Activated T-helper 9 cell treated with anti-CD3 and anti-CD28 coated beads, Interleukin-2, amount 50 U/mL, for 16 hours (primary cell): Measurements from ENCODE around the gene ABCC11.

Experiments used
- DNase-seq: peaks from one replicate; pipeline ENCODE4 v3.0.0-alpha.2; 2020; ENCODE audit warnings: low read depth

Gene ABCC11

DNA sequence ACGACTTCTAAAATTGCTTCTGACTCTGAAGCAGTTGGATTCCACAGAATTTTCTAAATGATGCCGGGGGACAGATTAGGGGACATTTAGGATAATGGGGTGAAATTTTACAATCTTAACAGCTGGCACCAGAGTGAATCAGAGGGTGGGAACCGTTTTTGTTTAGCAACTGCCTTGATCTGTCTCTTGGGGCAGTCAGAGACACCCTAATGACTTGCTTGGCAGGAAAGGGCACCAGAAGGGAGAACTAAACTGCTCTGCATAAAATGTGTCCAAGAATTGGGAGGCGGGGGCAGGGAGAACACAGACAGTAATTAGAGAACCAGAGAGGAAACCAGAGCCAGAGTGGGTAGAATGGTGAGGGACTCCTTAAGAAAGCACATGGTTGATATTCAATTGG, 85.4 kb downstream of the ABCC11 start:
- no peak for DNase-seq

- no peak for DNase-seq
Observed at GRCh38 chr16:48160575-48160974, 86.8 kb downstream of the ABCC11 start.

DNA sequence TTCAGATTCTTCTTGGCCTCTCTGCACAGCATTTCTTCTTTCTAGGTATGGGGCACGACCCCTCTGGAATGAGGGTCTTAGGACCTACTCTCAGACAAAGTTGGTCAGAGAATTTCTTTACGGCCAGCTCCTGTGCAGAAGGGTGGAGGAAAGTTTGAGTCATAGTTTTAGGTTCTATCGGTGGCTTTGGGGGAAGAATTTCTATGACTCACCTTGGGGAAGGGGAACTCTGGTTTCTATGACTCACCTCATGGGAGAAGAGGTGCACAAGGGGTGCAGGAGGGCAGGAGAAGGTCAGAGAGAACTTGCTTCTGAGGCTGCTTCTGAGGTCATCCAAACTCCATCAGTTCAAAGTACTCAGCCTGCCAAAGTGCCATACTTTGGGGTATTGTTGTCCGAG, 89.0 kb downstream of the ABCC11 start:
- DNase-seq: peak; percentile 13

DNA sequence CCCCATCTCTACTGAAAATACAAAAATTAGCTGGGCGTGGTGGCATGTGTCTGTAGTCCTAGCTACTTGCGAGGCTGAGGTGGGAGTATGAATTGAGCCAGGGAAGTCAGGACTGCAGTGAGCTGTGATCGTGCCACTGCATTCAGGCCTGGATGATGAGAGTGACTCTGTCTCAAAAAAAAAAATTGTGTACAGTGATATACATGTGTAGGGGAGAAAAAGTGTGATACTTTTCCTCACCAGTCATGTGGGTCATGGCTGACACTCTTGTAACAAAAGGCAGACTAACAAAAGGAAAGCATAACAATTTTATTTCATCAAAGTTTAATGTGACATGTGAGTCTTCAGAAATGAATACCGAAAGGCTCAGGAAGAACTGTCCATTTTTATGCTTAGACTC, 89.5 kb downstream of the ABCC11 start:
- no peak for DNase-seq

- no peak for DNase-seq
Observed at GRCh38 chr16:48157302-48157701, 90.0 kb downstream of the ABCC11 start.

DNA sequence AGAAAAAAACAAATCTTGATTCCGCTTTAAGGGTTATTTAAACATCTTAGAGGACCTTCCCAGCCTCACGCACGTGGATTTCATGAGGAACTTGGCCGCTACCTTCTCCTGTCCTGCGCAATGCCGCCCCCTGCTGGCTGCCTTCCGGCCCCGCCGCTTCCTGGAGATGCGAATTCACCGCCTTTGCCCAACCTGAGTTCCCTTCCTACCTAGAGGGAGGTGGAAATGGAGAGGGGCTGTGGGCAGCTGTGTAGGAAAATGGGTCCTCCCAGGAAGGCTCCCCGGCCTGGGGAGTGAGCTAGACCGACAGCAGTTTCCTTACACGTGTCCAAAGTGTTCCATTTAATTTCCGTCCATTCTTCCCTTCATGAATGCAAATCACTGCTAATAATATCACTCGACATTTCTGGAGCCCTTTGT, 90.5 kb downstream of the ABCC11 start:
- peak; percentile 78 for DNase-seq

GRCh38 chr16:48155926-48156789, 91.2 kb downstream of the ABCC11 start, which contains the start of gene ABCC12:
ABCC12 (minus strand) TSS chr16:48155993; CDS start chr16:48146424, 9,569 bp downstream.
- no peak for DNase-seq

DNA sequence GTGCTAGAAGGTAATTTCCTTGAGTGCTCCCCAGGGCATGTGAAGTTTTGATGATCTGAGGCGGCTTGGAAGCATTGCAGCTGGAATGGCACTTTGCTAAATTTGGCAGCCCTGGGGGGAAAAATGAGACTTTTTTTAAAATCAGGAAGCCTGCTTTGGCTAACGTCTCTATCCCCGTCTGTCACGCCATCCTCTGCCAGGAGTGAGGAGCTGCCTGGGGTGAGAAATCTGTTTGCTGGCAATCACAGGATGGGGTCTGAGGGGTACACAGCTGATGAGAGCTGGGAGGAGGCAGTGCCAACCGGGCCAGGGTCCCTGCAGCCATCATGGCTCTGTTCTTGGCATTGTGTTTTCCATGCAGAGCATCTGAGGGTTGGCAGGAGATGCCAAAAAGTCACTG, 93.6 kb downstream of the ABCC11 start:
- DNase-seq: no peak

- DNase-seq: no peak
Observed at GRCh38 chr16:48152226-48152625, 95.1 kb downstream of the ABCC11 start.

DNA sequence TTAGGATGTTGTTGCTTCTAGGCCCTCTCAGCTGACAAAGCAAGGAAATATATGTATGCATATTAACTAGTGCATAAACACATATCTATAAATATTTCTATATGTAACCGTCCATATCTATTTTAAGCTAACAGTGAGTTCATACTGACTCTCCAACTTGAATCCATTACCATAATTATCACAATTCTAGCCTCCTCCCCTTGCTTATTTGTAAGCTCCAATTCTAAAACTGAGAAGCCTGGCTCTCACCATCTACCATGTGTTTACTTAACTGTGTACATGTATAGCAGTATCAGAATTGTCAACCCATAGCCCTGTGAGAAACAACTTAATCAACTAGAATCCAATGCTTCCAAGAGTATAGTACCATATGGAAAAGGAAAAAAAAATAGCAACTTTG, 96.6 kb downstream of the ABCC11 start:
- no peak for DNase-seq

DNA sequence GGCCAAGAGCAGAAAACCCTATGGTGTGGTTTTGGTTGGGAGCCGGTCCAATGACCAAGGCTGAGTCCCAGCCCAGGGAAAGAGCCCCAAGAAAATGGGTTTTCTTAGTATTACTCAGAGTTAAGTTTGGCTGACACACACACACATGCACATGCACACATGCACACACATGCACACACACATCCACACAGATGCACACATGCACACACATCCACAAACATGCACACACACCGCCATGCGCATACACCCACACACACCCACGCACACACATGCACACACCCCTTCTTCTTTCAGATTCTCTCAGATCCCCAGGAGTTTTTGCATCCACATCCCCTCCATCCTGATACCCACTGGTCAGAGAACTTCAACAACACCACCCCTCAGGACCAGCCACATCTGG, 100.6 kb downstream of the ABCC11 start:
- no peak for DNase-seq

DNA sequence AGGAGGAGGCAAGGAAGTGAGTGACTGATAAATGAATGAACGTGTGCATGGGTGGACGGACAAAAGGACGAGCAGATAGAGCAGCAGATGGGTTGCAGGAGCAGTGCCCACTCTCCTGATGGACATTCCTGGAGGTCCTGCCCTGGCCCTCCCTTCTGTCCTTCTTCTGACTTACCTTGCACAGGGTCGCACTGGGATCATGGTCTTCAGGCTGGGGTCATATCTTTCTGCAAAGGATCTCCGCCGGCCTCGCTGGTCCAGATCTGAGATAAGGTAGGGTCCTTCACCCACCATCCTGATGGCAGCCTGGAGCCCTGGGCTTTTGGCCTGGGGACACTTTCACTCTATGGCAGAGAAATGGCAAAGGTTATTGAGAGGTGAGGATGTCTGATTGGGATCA, 101.2 kb downstream of the ABCC11 start:
- DNase-seq: no peak

DNA sequence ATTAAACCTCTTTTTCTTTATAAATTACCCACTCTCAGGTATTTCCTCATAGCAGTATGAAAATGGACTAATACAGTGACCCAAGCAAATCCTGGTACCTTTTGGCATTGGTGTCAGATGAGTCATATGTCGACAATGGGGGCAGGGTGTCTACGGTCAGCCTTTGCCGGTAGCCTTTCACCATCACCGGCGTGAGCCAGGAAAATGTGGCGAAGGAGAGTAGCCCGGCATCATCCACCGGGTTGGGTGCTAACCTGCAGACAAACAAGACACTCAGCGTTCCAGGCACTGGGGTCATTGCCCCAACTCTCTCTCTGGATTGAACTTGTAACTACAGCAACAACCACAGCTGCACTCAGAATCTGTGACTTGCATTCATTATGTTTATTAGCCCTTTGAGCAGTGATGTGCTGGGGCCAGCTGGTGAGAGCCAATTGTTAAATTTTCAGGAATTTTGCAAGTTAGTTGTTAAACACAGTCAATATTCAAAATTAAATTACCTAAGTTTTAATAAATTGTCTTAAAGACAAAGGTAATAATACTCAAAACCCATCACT, 103.4 kb downstream of the ABCC11 start:
- DNase-seq: no peak

- DNase-seq: no peak
Observed at GRCh38 chr16:48140821-48141220, 106.5 kb downstream of the ABCC11 start.

DNA sequence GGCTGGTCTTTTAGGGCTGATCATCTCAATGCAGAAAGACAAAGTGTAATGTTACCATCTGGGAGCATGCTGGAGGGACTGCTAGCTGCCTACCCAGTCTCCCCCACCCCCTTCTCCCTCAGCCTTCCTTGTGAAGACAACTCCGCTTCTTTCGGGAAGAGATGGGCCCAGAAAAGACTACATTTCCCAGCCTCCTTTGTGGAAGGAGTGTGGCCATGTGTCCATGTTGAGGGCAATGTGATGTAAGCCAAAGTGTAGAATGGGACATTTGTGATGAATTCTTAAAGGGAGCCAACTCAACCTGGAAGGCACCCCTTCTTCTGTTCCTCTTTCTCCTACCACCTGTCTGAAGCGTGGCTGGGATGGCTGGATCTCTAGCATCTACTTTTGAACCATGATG, 107.8 kb downstream of the ABCC11 start:
- no peak for DNase-seq

DNA sequence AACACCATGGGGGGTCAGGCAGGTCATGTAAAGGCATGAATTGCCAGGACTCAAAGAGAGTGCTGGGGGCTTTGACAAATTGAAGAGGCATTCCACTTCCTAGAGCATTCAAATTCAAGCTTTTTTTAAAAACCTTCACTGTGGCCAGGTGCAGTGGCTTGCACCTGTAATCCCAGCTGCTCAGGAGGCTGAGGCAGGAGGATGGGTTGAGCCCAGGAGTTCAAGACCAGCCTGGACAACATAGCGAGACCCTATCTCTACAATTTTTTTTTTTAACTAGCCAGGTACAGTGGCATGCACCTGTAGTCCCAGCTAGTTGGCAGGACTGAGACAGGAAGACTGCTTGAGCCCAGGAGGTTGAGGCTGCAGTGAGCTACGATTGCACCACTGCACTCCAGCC, 108.8 kb downstream of the ABCC11 start:
- DNase-seq: no peak

DNA sequence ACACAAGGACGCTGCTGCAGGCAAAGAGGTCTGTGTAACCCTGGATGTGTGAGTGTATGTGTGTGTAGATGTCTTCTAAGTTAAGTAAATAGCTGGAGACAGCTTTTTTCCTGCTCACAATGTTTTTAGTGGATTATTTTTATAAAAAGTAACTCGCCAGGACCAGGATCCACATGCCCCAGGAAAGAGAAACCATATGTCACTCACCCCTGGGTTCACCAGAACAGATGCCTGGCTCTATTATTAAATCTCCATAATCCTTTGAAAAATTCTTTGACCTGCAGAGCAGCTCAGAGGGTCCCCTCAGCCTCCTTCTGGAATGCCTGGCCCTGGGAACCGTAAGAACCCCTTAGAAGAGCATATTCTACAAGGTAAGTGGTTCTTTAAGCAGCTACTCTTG, 109.5 kb downstream of the ABCC11 start:
- no peak for DNase-seq

- DNase-seq: no peak
Observed at GRCh38 chr16:48136547-48137360, 110.6 kb downstream of the ABCC11 start.

- DNase-seq: no peak
Observed at GRCh38 chr16:48133455-48134211, 113.7 kb downstream of the ABCC11 start.

GRCh38 chr16:48132696-48133095, 114.6 kb downstream of the ABCC11 start:
- DNase-seq: no peak

- DNase-seq: no peak
Observed at GRCh38 chr16:48131201-48131935, 116.0 kb downstream of the ABCC11 start.
